GM12878 (cell line): Measurements from ENCODE around the gene RIPK3. TPM values are rescaled to one million over a fixed set of nuclear protein-coding genes. Genes with fewer than 3 reads are reported as not detected.

Source experiments
- ATAC-seq: fragments of 200-7000 bp; cut with Tn5 transposase; 3 replicates; pipeline ENCODE4 v1.9.1; 2020; ENCODE audit warnings: mild to moderate bottlenecking, moderate library complexity
- BruUV-seq: library from RNA; stranded (reverse); fragments of 400-500 nt; replicated peaks from 2 replicates; lab custom pipeline; 2021; lab: Mats Ljungman, UMichigan
- CTCF ChIA-PET: fragments of 300-600 bp; sonication (Branson Sonifier 250); formaldehyde crosslinking; extraction: SDS; loops from one replicate; lab custom pipeline; 2021; ENCODE audit warnings: inconsistent platforms; lab: Yijun Ruan, JAX
- POLR2A ChIA-PET: fragments of 350-600 bp; formaldehyde crosslinking; extraction: SDS; loops from one replicate; lab custom pipeline; 2021; ENCODE audit warnings: inconsistent platforms; lab: Charles Lee
- RAD21 ChIA-PET: fragments of 300-600 bp; sonication (Branson Sonifier 250); formaldehyde crosslinking; loops from one replicate; lab custom pipeline; 2023; ENCODE audit warnings: antibody characterized with exemption; ENCODE audit not compliant: unreplicated experiment; lab: Charles Lee
- SMC1A ChIA-PET: fragments of 300-600 bp; sonication (Branson Sonifier 250); formaldehyde crosslinking; loops from one replicate; lab custom pipeline; 2023; ENCODE audit not compliant: unreplicated experiment, uncharacterized antibody; lab: Charles Lee
- DNase-seq: peaks from one replicate; pipeline ENCODE4 v3.0.0-alpha.2; 2011; ENCODE audit warnings: low read depth, low spot score
- FAIRE-seq: peaks from 3 replicates; lab custom pipeline; 2011; peaks lifted over from hg19 to GRCh38; lab: Jason Lieb, UNC
- H2AFZ ChIP-seq: 2 replicates; pipeline ENCODE4 v1.6.0; 2011; ENCODE audit warnings: low read depth, low read length, control low read depth; ENCODE audit not compliant: control insufficient read depth
- H3K27ac ChIP-seq: 2 replicates; pipeline ENCODE4 v1.5.1; 2011; ENCODE audit warnings: control low read depth; ENCODE audit not compliant: control insufficient read depth, insufficient read depth
- H3K27me3 ChIP-seq, 2 experiments: replicated peaks in 1 of 2; 2 replicates each; pipeline versions ENCODE4 v1.6.0 to v1.6.1; 2011; ENCODE audit warnings: low read length in 1 of 2; ENCODE audit not compliant: control insufficient read depth in 2 of 2, insufficient read depth in 2 of 2
- H3K36me3 ChIP-seq, 2 experiments: 2 replicates each; pipeline ENCODE4 v1.5.1; 2011; ENCODE audit warnings: low read length in 1 of 2; ENCODE audit not compliant: control insufficient read depth in 2 of 2, insufficient read depth in 2 of 2
- H3K4me1 ChIP-seq: 2 replicates; pipeline ENCODE4 v1.6.1; 2011; ENCODE audit warnings: mild to moderate bottlenecking, low read length, moderate library complexity, mixed read lengths; ENCODE audit not compliant: control insufficient read depth, insufficient read depth
- H3K4me2 ChIP-seq: 2 replicates; pipeline ENCODE4 v1.6.0; 2011; ENCODE audit warnings: control low read depth; ENCODE audit not compliant: control insufficient read depth, insufficient read depth
- H3K4me3 ChIP-seq: fragments of 200-600 bp; sonication (generic); 2 replicates; pipeline ENCODE4 v1.5.1; 2016
- H3K79me2 ChIP-seq: 2 replicates; pipeline ENCODE4 v1.6.0; 2011; ENCODE audit warnings: low read length; ENCODE audit not compliant: control insufficient read depth, insufficient read depth
- H3K9ac ChIP-seq: 2 replicates; pipeline ENCODE4 v1.8.0; 2011; ENCODE audit warnings: low read length, control low read depth, mixed read lengths; ENCODE audit not compliant: control insufficient read depth, insufficient read depth
- H3K9me3 ChIP-seq: replicated peaks from 3 replicates; pipeline ENCODE4 v1.5.1; 2011; ENCODE audit warnings: mild to moderate bottlenecking, low read length; ENCODE audit not compliant: control insufficient read depth, insufficient read depth
- H4K20me1 ChIP-seq: 2 replicates; pipeline ENCODE4 v1.6.0; 2011; ENCODE audit not compliant: control insufficient read depth, insufficient read depth
- BCLAF1 ChIP-seq: fragments of 450-650 bp; IDR thresholded peaks from 2 replicates; pipeline ENCODE4 v1.6.1; 2017; ENCODE audit warnings: antibody characterized with exemption, mild to moderate bottlenecking, moderate library complexity
- IKZF2 ChIP-seq, 2 experiments: fragments of 450-650 bp; IDR thresholded peaks; 2 replicates each; pipeline ENCODE4 v1.6.1; 2017; ENCODE audit warnings: mild to moderate bottlenecking in 2 of 2, moderate library complexity in 2 of 2
- SIN3A ChIP-seq: IDR thresholded peaks from 2 replicates; pipeline ENCODE4 v1.6.1; 2012; ENCODE audit warnings: low read depth, low read length, improper control_type of control experiment
- WGBS: methylation state at CpG from one replicate; pipeline ENCODE4 v1.1.6; 2016; ENCODE audit warnings: low lambda C conversion rate; ENCODE audit not compliant: insufficient replicate concordance, insufficient coverage; ENCODE audit errors: missing lambda C conversion rate; 5-methylcytosine and 5-hydroxymethylcytosine counted together
- in situ Hi-C: fragments of 300-500 bp; cut with MboI; formaldehyde crosslinking; loops from 9 replicates; pipeline ENCODE4 v1.14.3; 2018; ENCODE audit warnings: mixed read lengths
- intact Hi-C: fragments of 100-400 bp; cut with micrococcal nuclease; formaldehyde crosslinking; loops from one replicate; pipeline ENCODE4 v1.14.2; 2022; ENCODE audit not compliant: unreplicated experiment
- polyA plus RNA-seq, 11 experiments: library from polyadenylated mRNA; depleted of rRNA in 4 of 11; unstranded in 6 of 11; stranded (reverse) in 5 of 11; fragments of >200 nt; fragmentation: Nextera tagmentation in 4 of 11; fragmentation: Illumina TruSeq in 1 of 11; extraction: Ambion mirVana in 4 of 11; extraction: Trizol in 1 of 11; gene quantifications; 1 replicate in 1 of 11; 2 replicates in 10 of 11; pipeline versions ENCODE4 v1.2.1 to v1.2.3, GENCODE V29; 2011 to 2016; ENCODE audit warnings: inconsistent platforms in 2 of 11, missing spikeins in 2 of 11, low read depth in 1 of 11
- total RNA-seq, 4 experiments: library from RNA; depleted of rRNA in 3 of 4; stranded (reverse); fragments of >200 nt in 3 of 4; fragmentation: Illumina TruSeq in 1 of 4; extraction: Trizol in 1 of 4; gene quantifications; 2 replicates each; pipeline versions ENCODE4 v1.2.1 to v1.2.3, GENCODE V29; 2013 to 2021

The RIPK3 gene
- total and polyA plus RNA-seq, 10 of the 15 experiments (the other 5 are each of a cell fraction or from before 2014, with no cell fraction given): 2.0 to 13.6 (median 8.1) TPM

GRCh38 chr14:24349742-24350141 lies 10.0 kb upstream of the RIPK3 start:
- Histone ChIP-seq H3K79me2 (no peaks in the 10 kb centered on the region), H4K20me1 (no peaks in the 10 kb centered on the region), H3K4me1 (no peaks in the 10 kb centered on the region), H3K9ac (no peak overlapping the region), H3K4me2 (no peak overlapping the region)
- in situ Hi-C loops: no loop called here
- ChIA-PET RAD21 (no interaction called here), POLR2A (interaction anchor here (1.2 kb wide), 1 partner anchor 17 kb away, joined by 3 read pairs; no protein-coding TSS in a partner anchor)
- no peak for TF ChIP-seq IKZF2 (IDR thresholded peaks at IDR 0.05)
- no peak for TF ChIP-seq BCLAF1
- no peak for TF ChIP-seq SIN3A
- TF ChIP-seq, all 136 proteins: peak for 0
- H3K9me3 ChIP-seq: no peaks in the 10 kb centered on the region
- CTCF ChIA-PET: interaction anchor here (0.9 to 1.5 kb wide), 4 partner anchors 12 to 82 kb away, joined by 3 to 7 read pairs (median 4); no protein-coding TSS in a partner anchor
- SMC1A ChIA-PET: interaction anchor here (0.6 kb wide), 1 partner anchor 69 kb away, joined by 3 read pairs; no protein-coding TSS in a partner anchor
- intact Hi-C loops: no loop called here
- ATAC-seq (no peak), DNase-seq (no peak), FAIRE-seq (no peak)
- peaks cover 1 to 4% of the 10 kb centered on the region in 2 experiments; a peak in 3 of 4 replicates for H3K27me3 ChIP-seq
- H2AFZ ChIP-seq: no peak overlapping the region
- H3K36me3 ChIP-seq: no peaks in the 10 kb centered on the region
- no peak overlapping the region for H3K4me3 ChIP-seq
- 24% methylated on average over 5 of the region's 5 CpGs for WGBS
- no TSS peak for BruUV-seq
- H3K27ac ChIP-seq: no peak overlapping the region
